DMS153 treated with DMSO at 0.1 percent for 48 hours (cell line): ENCODE measurements around the gene CCDC88C.
A peak's percentile ranks its signal among the peaks of the same experiment; 100 is the strongest.

ENCODE experiments used
- DNase-seq: peaks from one replicate; lab custom pipeline; 2025; ENCODE audit not compliant: unreplicated experiment; lab: John Stamatoyannopoulos, UW

CCDC88C gene

DNA sequence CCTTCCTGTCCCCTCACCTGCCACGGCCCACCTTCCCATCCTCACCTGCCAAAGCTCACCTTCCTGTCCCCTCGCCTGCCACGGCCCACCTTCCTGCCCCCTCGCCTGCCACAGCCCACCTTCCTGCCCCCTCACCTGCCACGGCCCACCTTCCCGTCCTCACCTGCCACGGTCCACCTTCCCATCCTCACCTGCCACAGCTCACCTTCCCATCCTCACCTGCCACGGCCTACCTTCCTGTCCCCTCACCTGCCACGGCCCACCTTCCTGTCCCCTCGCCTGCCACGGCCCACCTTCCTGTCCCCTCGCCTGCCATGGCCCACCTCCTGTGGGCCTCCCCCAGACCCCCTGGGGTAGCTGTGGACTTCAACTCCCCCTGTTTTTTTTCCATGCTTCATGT is 124.3 kb downstream of the CCDC88C start:
- no peak for DNase-seq

DNA sequence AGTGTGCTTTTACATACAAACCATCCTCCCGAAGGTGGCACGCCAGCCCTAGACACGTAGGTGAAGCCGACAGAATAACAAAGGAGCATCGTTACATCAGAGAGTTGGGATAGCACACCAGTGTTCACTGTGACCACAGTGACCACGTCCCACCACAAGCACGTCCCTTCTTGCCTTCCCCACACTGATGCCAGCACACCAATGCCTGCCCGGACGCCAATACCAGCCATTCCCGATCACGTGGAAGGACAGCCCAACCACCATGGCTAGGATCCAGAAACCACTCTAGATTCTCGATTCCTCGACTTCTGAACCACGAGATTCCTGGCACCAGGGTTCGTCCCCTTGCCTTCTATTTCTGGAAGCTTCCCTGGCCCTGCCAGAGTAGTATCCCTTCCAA is 125.1 kb downstream of the CCDC88C start:
- DNase-seq = no peak

- no peak for DNase-seq
Measured at GRCh38 chr14:91291786-91292405, 125.7 kb downstream of the CCDC88C start.

- DNase-seq = no peak
Measured at GRCh38 chr14:91290986-91291385, 126.6 kb downstream of the CCDC88C start.

DNA sequence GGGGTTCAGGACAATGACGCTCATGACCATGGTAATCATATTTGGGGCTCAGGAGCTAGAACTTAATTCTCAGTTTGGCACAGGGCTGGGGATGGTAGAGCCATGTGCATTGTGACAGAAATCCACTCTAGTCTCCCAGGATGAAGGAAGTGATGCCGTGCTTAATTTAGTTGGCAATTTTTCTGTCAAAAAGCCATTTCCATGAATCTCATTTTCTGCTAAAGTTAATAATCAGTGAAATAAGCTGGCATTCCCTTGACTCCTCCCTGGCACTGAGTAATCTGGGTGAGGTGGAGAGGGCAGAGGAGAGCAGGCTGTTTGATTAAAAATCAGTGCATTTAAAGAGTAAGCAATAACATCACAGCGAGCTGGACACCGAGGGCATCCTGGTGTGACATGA is 128.2 kb downstream of the CCDC88C start:
- DNase-seq = no peak

DNA sequence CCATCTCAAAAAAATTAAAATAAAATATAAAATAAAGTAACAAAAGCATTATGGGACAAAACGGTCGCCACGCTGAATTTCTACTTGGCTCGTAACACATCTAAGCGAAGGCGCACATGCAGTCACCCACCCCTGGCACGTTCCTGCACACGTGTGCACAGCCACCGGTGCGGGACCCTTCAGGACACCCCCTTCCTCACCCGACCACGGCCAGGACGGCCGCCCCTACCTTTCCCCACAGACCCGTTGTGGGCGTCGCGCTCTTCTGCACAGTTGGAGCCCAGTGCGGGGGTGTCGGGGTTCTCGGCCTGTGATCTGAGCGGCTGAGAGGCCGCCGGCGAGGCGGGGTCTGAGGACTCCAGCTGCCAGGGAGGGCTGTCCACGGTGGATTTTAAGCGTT is 128.7 kb downstream of the CCDC88C start:
- no peak for DNase-seq

- peak; percentile 14 for DNase-seq
Measured at GRCh38 chr14:91286530-91286937, 131.1 kb downstream of the CCDC88C start.

GRCh38 chr14:91284791-91285548 is 132.7 kb downstream of the CCDC88C start:
- no peak for DNase-seq

DNA sequence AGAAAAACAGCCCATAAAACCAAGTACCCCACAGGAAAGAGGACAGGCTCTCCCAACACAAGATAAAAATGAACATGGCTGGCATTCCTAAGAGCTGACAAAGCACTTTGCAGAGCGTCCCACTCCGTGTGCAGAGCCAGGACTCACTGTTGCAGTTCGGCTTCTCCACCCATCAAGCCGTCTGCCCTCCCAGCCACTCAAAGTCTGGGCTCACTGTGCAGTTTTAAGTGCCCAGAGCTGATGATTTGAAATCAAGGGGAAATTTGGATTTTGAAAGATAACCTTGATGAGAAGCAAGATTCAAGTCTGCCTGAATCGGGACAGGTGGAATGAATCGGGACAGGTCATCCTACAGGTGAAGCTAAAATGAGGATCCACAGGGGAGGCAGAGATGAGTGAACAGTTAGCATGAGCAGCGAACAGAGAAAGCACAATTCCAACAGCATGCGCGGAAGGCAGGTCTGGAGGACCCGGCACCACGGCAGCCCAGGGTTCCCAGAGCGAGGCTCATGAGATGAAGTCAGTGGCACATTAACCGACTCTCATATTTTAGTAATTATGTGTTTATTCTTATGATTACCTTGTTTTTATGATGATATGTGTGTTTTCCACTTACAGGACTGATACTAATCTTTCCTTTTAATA is 133.4 kb downstream of the CCDC88C start:
- DNase-seq = no peak

DNA sequence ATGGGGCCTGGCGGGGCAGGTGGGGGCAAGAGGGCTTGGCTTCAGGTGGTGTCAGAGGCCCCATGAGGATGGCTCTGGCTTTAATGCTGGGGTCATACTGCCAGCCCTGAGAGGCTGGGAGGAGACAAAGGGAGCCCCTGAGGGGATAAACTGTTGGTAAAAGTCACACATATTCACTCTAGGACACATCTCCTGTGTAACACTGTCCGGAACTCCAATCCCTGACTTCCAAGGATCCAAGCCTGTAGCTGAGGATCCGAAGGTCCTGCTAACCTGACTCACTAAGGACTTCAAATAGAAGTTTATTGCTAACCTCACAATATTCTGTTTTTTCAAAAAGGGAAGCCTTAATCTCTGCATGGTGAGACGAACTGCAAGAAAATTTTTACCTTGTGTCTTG is 134.0 kb downstream of the CCDC88C start:
- DNase-seq = no peak

- DNase-seq = no peak
Measured at GRCh38 chr14:91282954-91283645, 134.5 kb downstream of the CCDC88C start.

DNA sequence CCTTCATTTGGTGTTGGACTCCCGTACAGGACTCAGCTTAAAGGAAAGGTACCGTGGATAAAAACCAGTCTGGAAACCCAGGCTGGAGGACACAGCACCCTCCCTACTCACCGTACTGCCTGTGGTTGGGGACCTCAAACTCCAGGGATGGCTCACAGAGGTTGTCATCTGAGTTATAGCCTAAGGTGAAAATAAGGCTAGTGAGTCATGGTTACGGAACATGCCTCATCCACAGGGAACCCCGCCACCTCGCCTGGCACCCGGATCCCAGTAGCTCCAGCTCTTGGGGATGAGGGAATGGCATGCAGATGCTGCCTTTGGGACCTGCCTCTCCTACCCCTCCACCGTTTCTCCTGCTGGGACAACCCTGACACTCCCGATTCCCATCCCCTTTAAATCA is 136.3 kb downstream of the CCDC88C start:
- no peak for DNase-seq

GRCh38 chr14:91280129-91280528 is 137.5 kb downstream of the CCDC88C start:
- DNase-seq = no peak

GRCh38 chr14:91279354-91279753 is 138.3 kb downstream of the CCDC88C start:
- no peak for DNase-seq

- no peak for DNase-seq
Measured at GRCh38 chr14:91278383-91278715, 139.3 kb downstream of the CCDC88C start.

DNA sequence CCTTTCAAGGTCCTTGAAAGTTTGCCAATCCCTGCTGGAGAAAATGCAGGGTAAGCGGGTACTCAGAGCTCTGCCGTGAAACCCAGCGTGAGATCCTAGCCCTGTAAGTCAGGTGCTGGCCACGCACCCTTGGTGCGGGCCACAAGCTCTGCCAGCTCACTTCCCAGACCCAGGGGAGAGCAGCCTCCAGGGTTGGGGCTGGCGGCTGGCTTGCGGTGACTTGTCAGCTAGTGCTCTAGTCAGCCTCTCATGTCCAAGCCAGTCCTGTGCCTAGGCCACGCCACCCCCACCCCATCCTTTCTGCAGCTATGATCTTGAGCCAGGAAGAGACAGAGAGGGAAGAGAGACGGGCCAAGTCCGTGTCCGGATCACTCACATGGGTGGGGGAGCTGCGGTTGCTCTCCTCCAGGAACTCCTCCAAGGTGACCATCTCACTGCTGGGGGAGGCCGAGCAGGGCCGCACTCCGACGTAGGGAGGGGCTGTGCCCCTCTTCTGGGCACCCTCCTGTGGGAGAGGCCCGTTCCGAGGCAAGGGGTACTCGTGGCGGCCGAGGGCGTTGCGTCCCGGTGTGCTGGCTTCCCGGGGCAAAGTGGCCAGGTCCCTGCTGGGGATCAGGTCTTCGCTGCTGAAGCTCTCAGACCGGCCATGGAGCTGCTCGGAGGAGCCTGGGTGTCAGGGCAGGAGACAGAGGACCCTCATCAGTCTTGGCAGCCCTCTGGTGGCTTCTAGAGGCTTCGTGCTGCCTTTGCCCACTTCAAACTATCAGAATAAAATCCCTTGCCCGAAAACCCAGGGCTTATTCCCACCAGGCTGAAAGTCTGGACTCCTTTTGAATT is 139.9 kb downstream of the CCDC88C start:
- no peak for DNase-seq

DNA sequence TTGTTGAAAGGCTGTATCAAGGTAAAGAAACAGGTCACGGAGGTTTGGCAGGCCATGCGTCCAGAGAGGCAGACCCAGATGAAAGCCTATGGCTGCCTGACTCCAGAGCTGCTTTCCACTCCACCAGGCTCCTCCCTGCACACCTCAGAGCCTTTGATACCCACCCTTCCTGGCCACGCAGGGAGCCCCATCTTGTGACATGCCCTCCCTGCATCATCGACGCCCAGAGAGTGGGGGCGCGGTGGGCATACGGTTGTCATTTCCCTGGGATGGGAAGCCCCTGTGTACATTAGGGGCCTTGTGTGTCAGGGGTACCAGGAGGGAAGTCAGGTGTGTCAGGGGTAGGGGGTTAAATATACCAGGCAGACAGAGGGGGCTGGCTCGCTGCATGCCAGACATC is 142.8 kb downstream of the CCDC88C start:
- DNase-seq = no peak

DNA sequence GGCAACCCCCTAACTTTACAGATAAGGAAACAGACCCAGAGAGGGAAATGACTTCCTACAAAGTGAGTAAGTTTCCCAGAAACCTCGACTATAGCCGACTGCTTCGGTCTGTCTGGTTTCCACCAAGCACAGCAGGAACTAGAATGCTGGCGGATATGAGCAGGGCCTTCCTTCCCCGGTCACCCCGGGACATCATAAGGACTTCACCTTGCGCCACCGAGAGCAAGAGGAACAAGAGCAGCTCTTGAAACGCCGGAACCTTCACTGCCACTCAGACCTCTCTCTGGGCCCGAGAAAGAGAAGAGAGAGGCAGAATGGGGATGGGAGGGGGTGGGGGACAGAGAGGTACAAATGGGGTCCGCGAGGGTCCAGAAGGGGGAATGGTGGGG is 143.7 kb downstream of the CCDC88C start:
- no peak for DNase-seq

- no peak for DNase-seq
Measured at GRCh38 chr14:91273273-91273884, 144.2 kb downstream of the CCDC88C start.
